CD4-positive, alpha-beta T cell (primary cell): ENCODE results near the gene HMGN3. TPM values are rescaled to one million over a fixed set of nuclear protein-coding genes. Genes with fewer than 3 reads are reported as not detected.

ENCODE experiments used
- ATAC-seq: fragments of 200-7000 bp; cut with Tn5 transposase; one replicate; pipeline ENCODE4 v1.10.0; 2022; ENCODE audit warnings: mild to moderate bottlenecking; ENCODE audit not compliant: poor library complexity
- CTCF ChIA-PET: fragments of 350-600 bp; sonication (Branson Sonifier 250); formaldehyde crosslinking; loops from one replicate; lab custom pipeline; 2021; ENCODE audit warnings: antibody characterized with exemption, inconsistent platforms; lab: Charles Lee
- POLR2A ChIA-PET: fragments of 350-600 bp; sonication (Branson Sonifier 250); formaldehyde crosslinking; loops from one replicate; lab custom pipeline; 2021; ENCODE audit warnings: antibody characterized with exemption, inconsistent platforms; lab: Charles Lee
- DNase-seq, 14 experiments: peaks; one replicate each; pipeline ENCODE4 v3.0.0-alpha.2; 2013 to 2020; ENCODE audit warnings: mixed read lengths in 2 of 14
- H3K27ac ChIP-seq, 2 donors: one replicate each; pipeline versions ENCODE4 v1.5.1 to v1.7.0; 2013; ENCODE audit warnings: low read length in 2 of 2, low read depth in 1 of 2, mild to moderate bottlenecking in 1 of 2
- H3K27me3 ChIP-seq, 2 experiments: 1 replicate in 1 of 2; 2 replicates in 1 of 2; pipeline versions ENCODE4 v1.6.1 to v1.7.0; 2013; ENCODE audit warnings: low read length in 2 of 2, control low read depth in 1 of 2, mild to moderate bottlenecking in 1 of 2, moderate library complexity in 1 of 2; ENCODE audit not compliant: insufficient read depth in 2 of 2, control insufficient read depth in 1 of 2
- H3K36me3 ChIP-seq: one replicate; pipeline ENCODE4 v1.6.1; 2013; ENCODE audit warnings: low read length, control low read depth; ENCODE audit not compliant: insufficient read depth
- H3K4me1 ChIP-seq: one replicate; pipeline ENCODE4 v1.6.1; 2013; ENCODE audit warnings: low read length, control low read depth; ENCODE audit not compliant: insufficient read depth
- H3K4me3 ChIP-seq: one replicate; pipeline ENCODE4 v1.5.1; 2013; ENCODE audit warnings: mild to moderate bottlenecking, low read length, moderate library complexity
- H3K9me3 ChIP-seq, 2 experiments: 1 replicate in 1 of 2; 2 replicates in 1 of 2; pipeline versions ENCODE4 v1.6.1 to v1.7.0; 2013; ENCODE audit warnings: low read length in 2 of 2, mild to moderate bottlenecking in 2 of 2, control low read depth in 1 of 2, moderate library complexity in 1 of 2; ENCODE audit not compliant: control insufficient read depth in 1 of 2, insufficient read depth in 1 of 2
- H3K27ac Mint-ChIP-seq: one replicate; pipeline ENCODE4 v1.8.0; 2020; ENCODE audit warnings: mixed read lengths
- H3K27me3 Mint-ChIP-seq: one replicate; pipeline ENCODE4 v1.8.0; 2021; ENCODE audit warnings: mixed read lengths
- H3K36me3 Mint-ChIP-seq: one replicate; pipeline ENCODE4 v1.8.0; 2021; ENCODE audit warnings: low read depth, mixed read lengths
- H3K4me1 Mint-ChIP-seq: one replicate; pipeline ENCODE4 v1.8.0; 2021; ENCODE audit warnings: low read depth, mixed read lengths
- H3K4me3 Mint-ChIP-seq: one replicate; pipeline ENCODE4 v1.8.0; 2020; ENCODE audit warnings: mild to moderate bottlenecking, mixed read lengths
- H3K9me3 Mint-ChIP-seq: one replicate; pipeline ENCODE4 v1.8.0; 2020; ENCODE audit warnings: mixed read lengths
- intact Hi-C, 2 experiments: fragments of 100-400 bp; cut with DNase I in 1 of 2; cut with micrococcal nuclease in 1 of 2; formaldehyde crosslinking; loops; one replicate each; pipeline versions ENCODE4 v1.15.1 to v1.9.0; 2023 to 2025; cut with DNase I, micrococcal nuclease
- total RNA-seq, 174 experiments: library from RNA in 2 of 174; stranded (reverse) in 2 of 174; gene quantifications; one replicate each; pipeline ENCODE4 v1.2.3 and lab custom pipeline; 2021 to 2026
- TF ChIP-seq, protein P1 (sequence below): fragments of 200-600 bp; IDR thresholded peaks from one replicate; pipeline ENCODE4 v1.8.0; 2022; ENCODE audit warnings: antibody characterized with exemption, mild to moderate bottlenecking

HMGN3 gene
- total RNA-seq, 2 experiments from 2014 or later = 26.8 to 28.2 TPM

DNA sequence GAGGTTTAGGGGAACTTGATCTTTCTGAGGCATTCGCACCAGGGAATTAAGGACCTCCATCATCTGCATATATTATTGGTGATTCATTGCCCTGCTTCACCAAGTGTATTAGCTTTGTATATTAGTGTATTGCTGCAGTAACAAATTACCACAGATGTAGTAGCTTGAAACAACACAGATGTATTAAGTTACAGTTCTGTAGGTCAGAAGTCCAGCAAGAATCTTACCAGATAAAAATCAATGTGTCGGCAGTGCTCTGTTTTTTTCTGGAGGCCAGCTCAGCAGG is 65.8 kb downstream of the HMGN3 start:
- POLR2A ChIA-PET = no interaction called here
- Mint-ChIP-seq H3K27ac (no peak overlapping the region), H3K4me3 (no peak overlapping the region), H3K36me3 (no peaks in the 10 kb centered on the region), H3K27me3 (peaks cover 10% of the 10 kb centered on the region), H3K4me1 (no peaks in the 10 kb centered on the region), H3K9me3 (no peaks in the 10 kb centered on the region)
- no peaks in the 10 kb centered on the region for H3K36me3 ChIP-seq
- CTCF ChIA-PET = no interaction called here
- no peaks in the 10 kb centered on the region for H3K27me3 ChIP-seq
- H3K27ac ChIP-seq = no peak overlapping the region
- no peaks in the 10 kb centered on the region for H3K4me1 ChIP-seq
- no peaks in the 10 kb centered on the region for H3K9me3 ChIP-seq
- ATAC-seq = no peak
- DNase-seq = no peak
- no peak overlapping the region for H3K4me3 ChIP-seq
- TF ChIP-seq, protein P1, sequence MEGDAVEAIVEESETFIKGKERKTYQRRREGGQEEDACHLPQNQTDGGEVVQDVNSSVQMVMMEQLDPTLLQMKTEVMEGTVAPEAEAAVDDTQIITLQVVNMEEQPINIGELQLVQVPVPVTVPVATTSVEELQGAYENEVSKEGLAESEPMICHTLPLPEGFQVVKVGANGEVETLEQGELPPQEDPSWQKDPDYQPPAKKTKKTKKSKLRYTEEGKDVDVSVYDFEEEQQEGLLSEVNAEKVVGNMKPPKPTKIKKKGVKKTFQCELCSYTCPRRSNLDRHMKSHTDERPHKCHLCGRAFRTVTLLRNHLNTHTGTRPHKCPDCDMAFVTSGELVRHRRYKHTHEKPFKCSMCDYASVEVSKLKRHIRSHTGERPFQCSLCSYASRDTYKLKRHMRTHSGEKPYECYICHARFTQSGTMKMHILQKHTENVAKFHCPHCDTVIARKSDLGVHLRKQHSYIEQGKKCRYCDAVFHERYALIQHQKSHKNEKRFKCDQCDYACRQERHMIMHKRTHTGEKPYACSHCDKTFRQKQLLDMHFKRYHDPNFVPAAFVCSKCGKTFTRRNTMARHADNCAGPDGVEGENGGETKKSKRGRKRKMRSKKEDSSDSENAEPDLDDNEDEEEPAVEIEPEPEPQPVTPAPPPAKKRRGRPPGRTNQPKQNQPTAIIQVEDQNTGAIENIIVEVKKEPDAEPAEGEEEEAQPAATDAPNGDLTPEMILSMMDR = no peak
- intact Hi-C loops = no loop called here

DNA sequence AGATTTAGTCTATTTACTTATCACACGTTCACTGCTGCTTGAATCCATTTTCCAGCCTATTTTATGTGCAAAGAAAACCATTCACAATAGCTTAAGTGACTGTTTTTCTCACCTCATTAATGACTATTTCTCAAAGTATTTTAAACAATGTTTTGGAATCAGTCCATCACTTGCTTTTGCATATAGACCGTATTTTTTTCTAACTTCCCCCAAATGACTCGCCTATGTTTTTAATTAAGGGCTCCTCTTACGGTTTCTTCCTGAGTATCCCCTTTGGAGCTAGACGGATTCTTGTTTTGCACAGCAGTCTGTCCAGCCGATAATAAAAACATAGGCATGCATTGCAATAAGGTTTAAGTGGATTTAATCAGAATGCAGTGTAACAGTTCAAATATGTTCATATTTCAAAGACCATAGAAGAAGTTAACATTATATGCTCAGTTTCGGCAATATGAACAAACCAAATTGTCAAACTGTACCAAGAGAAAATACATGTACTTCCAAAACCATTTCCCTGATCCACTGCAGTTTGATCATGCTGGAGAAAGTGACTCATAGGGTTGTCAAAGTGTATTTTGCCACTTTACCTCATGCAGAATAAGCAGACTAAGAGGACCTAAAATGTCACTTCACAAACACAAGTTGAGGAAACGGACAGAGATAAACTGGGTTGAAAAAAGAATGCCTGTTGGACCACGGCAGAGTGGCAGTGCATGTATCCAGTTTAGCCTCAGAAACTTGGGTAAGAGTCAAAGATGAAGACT is 66.4 kb downstream of the HMGN3 start:
- Mint-ChIP-seq H3K27ac (no peak overlapping the region), H3K4me3 (no peak overlapping the region), H3K36me3 (no peaks in the 10 kb centered on the region), H3K27me3 (peaks cover 7% of the 10 kb centered on the region), H3K9me3 (no peaks in the 10 kb centered on the region), H3K4me1 (no peaks in the 10 kb centered on the region)
- ChIA-PET POLR2A (no interaction called here), CTCF (no interaction called here)
- no peaks in the 10 kb centered on the region for H3K27me3 ChIP-seq
- ATAC-seq (no peak), DNase-seq (no peak)
- no peaks in the 10 kb centered on the region for H3K4me1 ChIP-seq
- no peak overlapping the region for H3K27ac ChIP-seq
- no peaks in the 10 kb centered on the region for H3K36me3 ChIP-seq
- TF ChIP-seq, protein P1 = no peak
- H3K9me3 ChIP-seq = no peaks in the 10 kb centered on the region
- H3K4me3 ChIP-seq = no peak overlapping the region
- intact Hi-C loops = no loop called here

DNA sequence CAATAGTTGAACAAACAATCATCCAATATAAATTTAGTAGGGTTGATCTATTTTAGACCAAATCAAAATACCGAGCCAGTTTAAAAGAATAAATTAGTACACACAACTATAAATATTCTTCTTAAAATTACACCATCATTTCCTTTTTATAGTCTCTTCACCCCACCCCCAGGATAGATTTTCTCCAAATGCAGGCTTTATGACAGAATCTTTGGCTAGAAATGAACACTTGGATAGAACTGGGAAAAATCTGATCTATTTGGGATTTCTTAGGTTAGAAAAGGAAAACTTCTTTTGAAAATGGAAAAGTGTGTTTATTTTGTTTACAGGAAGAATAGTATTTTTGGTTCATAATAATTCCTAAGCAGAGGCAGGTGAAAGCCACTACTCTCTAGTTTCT is 74.6 kb downstream of the HMGN3 start:
- Mint-ChIP-seq H3K27ac (no peak overlapping the region), H3K4me3 (no peak overlapping the region), H3K4me1 (no peaks in the 10 kb centered on the region), H3K9me3 (no peaks in the 10 kb centered on the region), H3K36me3 (no peaks in the 10 kb centered on the region), H3K27me3 (no peaks in the 10 kb centered on the region)
- Histone ChIP-seq H3K4me1 (no peaks in the 10 kb centered on the region), H3K4me3 (no peak overlapping the region), H3K36me3 (no peaks in the 10 kb centered on the region), H3K9me3 (no peaks in the 10 kb centered on the region), H3K27me3 (no peaks in the 10 kb centered on the region), H3K27ac (no peak overlapping the region)
- ChIA-PET POLR2A (no interaction called here), CTCF (no interaction called here)
- intact Hi-C loops = no loop called here
- no peak for ATAC-seq
- TF ChIP-seq, protein P1 = no peak
- DNase-seq = no peak
